ENCODE results near the gene RPL36AL. TPM values are rescaled to one million over a fixed set of nuclear protein-coding genes. Genes with fewer than 3 reads are reported as not detected.

The RPL36AL gene
- total and polyA plus RNA-seq, 3 donors from 2014 or later: 102 to 193 (median 114) TPM

DNA sequence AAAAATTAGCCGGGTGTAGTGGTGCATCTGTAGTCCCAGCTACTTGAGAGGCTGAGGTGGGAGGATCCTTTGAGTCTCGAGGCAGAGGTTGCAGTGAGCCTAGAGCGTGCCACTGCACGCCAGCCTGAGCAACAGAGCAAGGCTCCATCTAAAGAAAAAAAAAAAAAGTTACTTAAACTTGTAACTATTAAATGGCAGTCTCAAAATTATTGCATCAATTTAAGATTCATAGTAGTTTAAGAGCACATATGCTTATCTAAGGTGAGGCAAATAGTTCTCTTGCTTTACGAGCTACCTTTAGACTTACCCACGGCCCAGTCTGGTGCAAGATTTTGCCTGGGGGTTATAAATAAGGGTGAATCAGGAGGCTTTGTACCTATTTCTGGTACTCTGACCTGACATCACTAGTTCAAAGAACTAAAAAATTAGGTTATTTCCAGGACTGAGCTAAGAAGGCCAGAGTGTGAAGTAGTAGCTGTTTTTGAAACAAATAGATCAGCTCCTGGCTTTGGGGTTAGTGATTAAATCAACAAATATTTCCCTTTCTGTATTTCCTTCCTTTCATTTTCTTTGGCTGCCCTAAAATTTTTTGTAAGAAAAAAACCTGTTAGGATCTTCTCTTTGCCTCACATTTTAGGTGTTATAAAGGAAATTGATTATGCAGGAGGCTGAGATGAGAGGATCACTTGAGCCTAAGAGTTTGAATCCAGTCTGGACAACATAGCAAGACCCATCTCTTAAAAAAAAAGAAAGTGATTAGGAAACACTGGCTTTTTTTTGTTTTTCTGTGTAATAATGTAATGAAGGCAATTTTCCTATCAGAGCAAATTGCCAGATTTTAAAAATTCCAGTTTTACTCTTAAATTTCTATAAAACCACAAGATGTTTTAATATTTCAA lies 3.8 kb upstream of the RPL36AL start:
- Histone ChIP-seq H3K4me3 (peak overlapping the region in 1 of 2 donors; percentile 8), H3K27me3 (no peaks in the 10 kb centered on the region), H3K36me3 (ENCODE audit: low read depth, missing control alignments) (no peaks in the 10 kb centered on the region), H3K9me3 (no peaks in the 10 kb centered on the region), H3K27ac (peak overlapping the region; percentile 31 to 42), H3K4me1 (peaks cover 25% of the 10 kb centered on the region)
- TF ChIP-seq, protein P1, sequence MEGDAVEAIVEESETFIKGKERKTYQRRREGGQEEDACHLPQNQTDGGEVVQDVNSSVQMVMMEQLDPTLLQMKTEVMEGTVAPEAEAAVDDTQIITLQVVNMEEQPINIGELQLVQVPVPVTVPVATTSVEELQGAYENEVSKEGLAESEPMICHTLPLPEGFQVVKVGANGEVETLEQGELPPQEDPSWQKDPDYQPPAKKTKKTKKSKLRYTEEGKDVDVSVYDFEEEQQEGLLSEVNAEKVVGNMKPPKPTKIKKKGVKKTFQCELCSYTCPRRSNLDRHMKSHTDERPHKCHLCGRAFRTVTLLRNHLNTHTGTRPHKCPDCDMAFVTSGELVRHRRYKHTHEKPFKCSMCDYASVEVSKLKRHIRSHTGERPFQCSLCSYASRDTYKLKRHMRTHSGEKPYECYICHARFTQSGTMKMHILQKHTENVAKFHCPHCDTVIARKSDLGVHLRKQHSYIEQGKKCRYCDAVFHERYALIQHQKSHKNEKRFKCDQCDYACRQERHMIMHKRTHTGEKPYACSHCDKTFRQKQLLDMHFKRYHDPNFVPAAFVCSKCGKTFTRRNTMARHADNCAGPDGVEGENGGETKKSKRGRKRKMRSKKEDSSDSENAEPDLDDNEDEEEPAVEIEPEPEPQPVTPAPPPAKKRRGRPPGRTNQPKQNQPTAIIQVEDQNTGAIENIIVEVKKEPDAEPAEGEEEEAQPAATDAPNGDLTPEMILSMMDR (IDR thresholded peaks at IDR 0.05): no peak
- TF ChIP-seq POLR2A (IDR thresholded peaks at IDR 0.05): no peak
- DNase-seq: no peak
- intact Hi-C loops (cut with DNase I; ENCODE audit: low total_unique reads): no loop called here
- WGBS, 2 donors: 61 to 62% methylated on average over 6 of the region's 6 CpGs

DNA sequence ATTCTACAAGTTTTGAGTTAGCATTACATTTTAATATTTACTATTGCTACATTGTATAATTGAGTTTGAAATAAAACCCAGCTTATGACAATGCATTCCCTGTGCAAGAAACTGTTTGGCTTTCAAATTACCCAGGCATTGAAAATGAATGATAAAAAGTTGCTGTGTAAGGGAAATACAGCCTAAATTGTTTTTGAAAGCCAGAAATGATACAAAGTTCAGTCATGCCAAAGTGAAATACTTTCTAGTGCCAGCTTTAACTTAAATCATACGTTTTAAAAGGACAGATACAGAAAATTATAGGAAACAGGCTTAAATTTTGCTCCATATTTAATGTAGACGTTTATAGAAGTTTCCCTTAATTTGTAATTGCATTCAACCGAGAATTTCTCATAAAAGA lies 3.0 kb upstream of the RPL36AL start:
- Histone ChIP-seq H3K4me1 (peaks cover 25% of the 10 kb centered on the region), H3K27ac (peak overlapping the region; percentile 31 to 42), H3K9me3 (no peaks in the 10 kb centered on the region), H3K36me3 (ENCODE audit: low read depth, missing control alignments) (no peaks in the 10 kb centered on the region), H3K4me3 (peak overlapping the region in 1 of 2 donors; percentile 8), H3K27me3 (no peaks in the 10 kb centered on the region)
- TF ChIP-seq POLR2A (IDR thresholded peaks at IDR 0.05): no peak
- TF ChIP-seq, protein P1 (IDR thresholded peaks at IDR 0.05): no peak
- intact Hi-C loops (cut with DNase I; ENCODE audit: low total_unique reads): no loop called here
- WGBS, 2 donors: 34 to 46% methylated on average over 3 of the region's 3 CpGs
- no peak for DNase-seq

DNA sequence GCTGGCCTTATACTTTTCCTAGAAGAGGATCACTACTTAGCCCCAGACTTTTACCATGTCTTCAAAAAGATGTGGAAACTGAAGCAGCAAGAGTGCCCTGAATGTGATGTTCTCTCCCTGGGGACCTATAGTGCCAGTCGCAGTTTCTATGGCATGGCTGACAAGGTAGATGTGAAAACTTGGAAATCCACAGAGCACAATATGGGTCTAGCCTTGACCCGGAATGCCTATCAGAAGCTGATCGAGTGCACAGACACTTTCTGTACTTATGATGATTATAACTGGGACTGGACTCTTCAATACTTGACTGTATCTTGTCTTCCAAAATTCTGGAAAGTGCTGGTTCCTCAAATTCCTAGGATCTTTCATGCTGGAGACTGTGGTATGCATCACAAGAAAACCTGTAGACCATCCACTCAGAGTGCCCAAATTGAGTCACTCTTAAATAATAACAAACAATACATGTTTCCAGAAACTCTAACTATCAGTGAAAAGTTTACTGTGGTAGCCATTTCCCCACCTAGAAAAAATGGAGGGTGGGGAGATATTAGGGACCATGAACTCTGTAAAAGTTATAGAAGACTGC lies 1.7 kb upstream of the RPL36AL start:
- Histone ChIP-seq H3K4me1 (peaks cover 25% of the 10 kb centered on the region), H3K27ac (peak overlapping the region; percentile 71 to 94)

DNA sequence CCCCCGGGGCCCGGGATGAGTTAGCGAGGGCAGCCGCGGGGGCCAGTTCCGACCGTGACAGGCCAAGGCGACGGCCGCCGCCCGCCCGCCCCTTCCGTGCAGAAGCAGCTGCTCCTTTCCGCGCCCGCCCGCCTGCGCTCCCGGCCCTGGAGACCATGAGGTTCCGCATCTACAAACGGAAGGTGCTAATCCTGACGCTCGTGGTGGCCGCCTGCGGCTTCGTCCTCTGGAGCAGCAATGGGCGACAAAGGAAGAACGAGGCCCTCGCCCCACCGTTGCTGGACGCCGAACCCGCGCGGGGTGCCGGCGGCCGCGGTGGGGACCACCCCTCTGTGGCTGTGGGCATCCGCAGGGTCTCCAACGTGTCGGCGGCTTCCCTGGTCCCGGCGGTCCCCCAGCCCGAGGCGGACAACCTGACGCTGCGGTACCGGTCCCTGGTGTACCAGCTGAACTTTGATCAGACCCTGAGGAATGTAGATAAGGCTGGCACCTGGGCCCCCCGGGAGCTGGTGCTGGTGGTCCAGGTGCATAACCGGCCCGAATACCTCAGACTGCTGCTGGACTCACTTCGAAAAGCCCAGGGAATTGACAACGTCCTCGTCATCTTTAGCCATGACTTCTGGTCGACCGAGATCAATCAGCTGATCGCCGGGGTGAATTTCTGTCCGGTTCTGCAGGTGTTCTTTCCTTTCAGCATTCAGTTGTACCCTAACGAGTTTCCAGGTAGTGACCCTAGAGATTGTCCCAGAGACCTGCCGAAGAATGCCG lies 872 bp upstream of the RPL36AL start:
- Histone ChIP-seq H3K36me3 (ENCODE audit: low read depth, missing control alignments) (no peaks in the 10 kb centered on the region), H3K27me3 (no peaks in the 10 kb centered on the region), H3K27ac (peak overlapping the region; percentile 71 to 94), H3K4me1 (peaks cover 25% of the 10 kb centered on the region), H3K4me3 (peak overlapping the region; percentile 92 to 93), H3K9me3 (no peaks in the 10 kb centered on the region)
- intact Hi-C loops (cut with DNase I; ENCODE audit: low total_unique reads): no loop called here
- peak; percentile 64 for DNase-seq
- WGBS, 2 donors: 2 to 19% methylated on average over 8 to 65 of the region's 65 CpGs
- TF ChIP-seq POLR2A (IDR thresholded peaks at IDR 0.05): no peak
- TF ChIP-seq, protein P1 (IDR thresholded peaks at IDR 0.05): no peak

More for the DNA sequence above, 1.7 kb upstream of the RPL36AL start:
- intact Hi-C loops (cut with DNase I; ENCODE audit: low total_unique reads): no loop called here
- H3K9me3 ChIP-seq: no peaks in the 10 kb centered on the region
- TF ChIP-seq, protein P1 (IDR thresholded peaks at IDR 0.05): no peak
- TF ChIP-seq POLR2A (IDR thresholded peaks at IDR 0.05): no peak
- no peaks in the 10 kb centered on the region for H3K27me3 ChIP-seq
- no peaks in the 10 kb centered on the region for H3K36me3 ChIP-seq (ENCODE audit: low read depth, missing control alignments)
- 20 to 25% methylated on average over 3 of the region's 3 CpGs for WGBS, 2 donors
- DNase-seq: no peak
- H3K4me3 ChIP-seq: peak overlapping the region; percentile 92 to 93

Data from testis (tissue), 3 donors.